ENCODE data around the gene CXCL16.
"Not testable (repeated sequence)": the region's sequence is repeated elsewhere in the genome, so short reads cannot be mapped to it uniquely, and the experiment has no call there.

The CXCL16 gene

GRCh38 chr17:4691686-4692085 lies 48.0 kb downstream of the CXCL16 start:
- no peak for DNase-seq

GRCh38 chr17:4690745-4691144 lies 49.0 kb downstream of the CXCL16 start:
- DNase-seq: no peak

- DNase-seq: not testable (repeated sequence)
Measured at GRCh38 chr17:4689872-4690271, 49.9 kb downstream of the CXCL16 start.

- not testable (repeated sequence) for DNase-seq
Measured at GRCh38 chr17:4683739-4684138, 56.0 kb downstream of the CXCL16 start.
